Endothelial cell of umbilical vein (primary cell): ENCODE results near the gene TNFRSF12A. TPM values are rescaled to one million over a fixed set of nuclear protein-coding genes. Genes with fewer than 3 reads are reported as not detected.

Experiments used
- BruUV-seq: library from RNA; stranded (reverse); fragments of 400-500 nt; replicated peaks from 2 replicates; lab custom pipeline; 2021; lab: Mats Ljungman, UMichigan
- CTCF ChIA-PET: fragments of 300-600, 350-600 bp; sonication (Branson Sonifier 250); formaldehyde crosslinking; loops from one replicate; lab custom pipeline; 2021; ENCODE audit warnings: antibody characterized with exemption, inconsistent platforms; lab: Charles Lee
- POLR2A ChIA-PET: fragments of 300-600, 350-600 bp; sonication (Branson Sonifier 250); formaldehyde crosslinking; loops from one replicate; lab custom pipeline; 2021; ENCODE audit warnings: antibody characterized with exemption, inconsistent platforms; lab: Charles Lee
- DNase-seq: peaks from one replicate; pipeline ENCODE4 v3.0.0-alpha.2; 2011; ENCODE audit warnings: low read depth, low spot score
- FAIRE-seq: peaks from 2 replicates; lab custom pipeline; 2011; peaks lifted over from hg19 to GRCh38; lab: Jason Lieb, UNC
- H2AFZ ChIP-seq: 2 replicates; pipeline ENCODE4 v1.6.0; 2012; ENCODE audit warnings: low read depth, low read length, control low read depth, inconsistent platforms
- H3K27ac ChIP-seq: 2 replicates; pipeline ENCODE4 v1.5.1; 2011; ENCODE audit warnings: low read depth, mild to moderate bottlenecking, control low read depth, low read length, moderate library complexity; ENCODE audit not compliant: insufficient read depth
- H3K27me3 ChIP-seq, 2 experiments: 2 replicates each; pipeline versions ENCODE4 v1.6.0 to v1.6.1; 2011; ENCODE audit warnings: low read length in 2 of 2, mixed read lengths in 1 of 2; ENCODE audit not compliant: control insufficient read depth in 2 of 2, insufficient read depth in 2 of 2
- H3K36me3 ChIP-seq, 2 experiments: 2 replicates in 1 of 2; 3 replicates in 1 of 2; pipeline ENCODE4 v1.5.1; 2011; ENCODE audit warnings: low read length in 2 of 2, mild to moderate bottlenecking in 1 of 2, moderate library complexity in 1 of 2; ENCODE audit not compliant: control insufficient read depth in 2 of 2, insufficient read depth in 2 of 2; ENCODE audit errors: extremely low read depth in 1 of 2
- H3K4me1 ChIP-seq: 3 replicates; pipeline ENCODE4 v1.5.1; 2011; ENCODE audit warnings: mild to moderate bottlenecking, low read length; ENCODE audit not compliant: control insufficient read depth, insufficient read depth; ENCODE audit errors: extremely low read depth
- H3K4me2 ChIP-seq: 2 replicates; pipeline ENCODE4 v1.6.1; 2011; ENCODE audit warnings: low read length, control low read depth, mixed read lengths; ENCODE audit not compliant: insufficient read depth
- H3K4me3 ChIP-seq, 3 experiments: fragments of 200-600 bp in 1 of 3; sonication (generic), shearing (Covaris generic) in 1 of 3; replicated peaks in 1 of 3; 2 replicates each; pipeline ENCODE4 v1.5.1; 2011 to 2016; ENCODE audit warnings: control low read depth in 3 of 3, low read length in 3 of 3, mild to moderate bottlenecking in 2 of 3, inconsistent platforms in 1 of 3, low read depth in 1 of 3, moderate library complexity in 1 of 3; ENCODE audit not compliant: insufficient read depth in 1 of 3
- H3K79me2 ChIP-seq: 2 replicates; pipeline ENCODE4 v1.6.0; 2012; ENCODE audit warnings: low read length, inconsistent platforms; ENCODE audit not compliant: control insufficient read depth, insufficient read depth
- H3K9ac ChIP-seq: replicated peaks from 2 replicates; pipeline ENCODE3; 2011; ENCODE audit warnings: low read length, control low read depth; ENCODE audit not compliant: insufficient read depth; ENCODE audit errors: extremely low read depth
- H3K9me1 ChIP-seq: replicated peaks from 3 replicates; pipeline ENCODE4 v1.6.0; 2011; ENCODE audit warnings: mild to moderate bottlenecking, low read length; ENCODE audit not compliant: control insufficient read depth, insufficient read depth; ENCODE audit errors: extremely low read depth
- H3K9me3 ChIP-seq: replicated peaks from 2 replicates; pipeline ENCODE4 v1.5.1; 2012; ENCODE audit warnings: low read length, inconsistent platforms; ENCODE audit not compliant: control insufficient read depth, insufficient read depth
- H4K20me1 ChIP-seq: replicated peaks from 2 replicates; pipeline ENCODE3; 2011; ENCODE audit warnings: mild to moderate bottlenecking, low read length; ENCODE audit not compliant: control insufficient read depth, insufficient read depth; ENCODE audit errors: extremely low read depth
- CTCF ChIP-seq, 2 donors: IDR thresholded peaks; 1 replicate in 1 of 2; 2 replicates in 1 of 2; pipeline ENCODE4 v1.5.1; 2011; ENCODE audit warnings: low read length in 2 of 2, mild to moderate bottlenecking in 2 of 2, moderate library complexity in 2 of 2, control low read depth in 1 of 2, inconsistent platforms in 1 of 2, low read depth in 1 of 2; ENCODE audit not compliant: insufficient read depth in 1 of 2; ENCODE audit errors: extremely low read depth in 1 of 2
- EZH2 ChIP-seq: IDR thresholded peaks from 2 replicates; pipeline ENCODE4 v1.6.1; 2012; ENCODE audit warnings: borderline replicate concordance, low read depth, mild to moderate bottlenecking, moderate library complexity, low read length, inconsistent platforms; ENCODE audit not compliant: severe bottlenecking
- FOS ChIP-seq: IDR thresholded peaks from 2 replicates; pipeline ENCODE4 v1.6.1; 2011; ENCODE audit warnings: mild to moderate bottlenecking, low read length, moderate library complexity, borderline replicate concordance; ENCODE audit not compliant: insufficient read depth
- GATA2 ChIP-seq: IDR thresholded peaks from 2 replicates; pipeline ENCODE4 v1.7.0; 2011; ENCODE audit warnings: low read depth, mild to moderate bottlenecking, moderate library complexity, mixed read lengths, low read length; ENCODE audit not compliant: insufficient read length, insufficient read depth
- JUN ChIP-seq: IDR thresholded peaks from 2 replicates; pipeline ENCODE4 v1.6.1; 2011; ENCODE audit warnings: borderline replicate concordance, low read depth; ENCODE audit not compliant: insufficient read length, insufficient read depth
- MAX ChIP-seq: IDR thresholded peaks from 2 replicates; pipeline ENCODE4 v1.6.1; 2011; ENCODE audit not compliant: insufficient read depth, insufficient read length
- MYC ChIP-seq: IDR thresholded peaks from one replicate; pipeline ENCODE4 v1.6.1; 2011; ENCODE audit warnings: mild to moderate bottlenecking, low read depth, low read length
- POLR2A ChIP-seq: IDR thresholded peaks from 2 replicates; pipeline ENCODE4 v1.6.1; 2012; ENCODE audit warnings: low read depth, mild to moderate bottlenecking, control low read depth, low read length
- POLR2AphosphoS5 ChIP-seq: IDR thresholded peaks from 2 replicates; pipeline ENCODE4 v1.6.1; 2012; ENCODE audit warnings: low read depth, mild to moderate bottlenecking, control low read depth, low read length, moderate library complexity; ENCODE audit not compliant: insufficient read depth
- dilution Hi-C: fragments of 300-500 bp; cut with MboI; formaldehyde crosslinking; loops from one replicate; pipeline ENCODE4 v1.15.0; 2019; ENCODE audit warnings: low sequenced_read_pairs; ENCODE audit not compliant: extremely low pct_ligation_motif_present
- intact Hi-C: fragments of 100-400 bp; cut with micrococcal nuclease; formaldehyde crosslinking; loops from one replicate; pipeline ENCODE4 v1.10.0; 2022
- polyA plus RNA-seq, 4 experiments: library from polyadenylated mRNA; depleted of rRNA in 3 of 4; stranded (reverse) in 3 of 4; unstranded in 1 of 4; fragments of >200 nt; gene quantifications; 2 replicates each; pipeline versions ENCODE4 v1.2.1 to v1.2.3, GENCODE V29; 2011 to 2012; ENCODE audit warnings: missing spikeins in 1 of 4
- total RNA-seq: library from RNA; stranded (reverse); gene quantifications from 2 replicates; pipeline ENCODE4 v1.2.3, GENCODE V29; 2021

The TNFRSF12A gene
- total and polyA plus RNA-seq, 2 donors (not counting 3 experiments of a cell fraction or from before 2014, with no cell fraction given), result 162 to 187 TPM

- peaks cover 18% of the 10 kb centered on the region for H3K4me1 ChIP-seq
- no TSS peak for BruUV-seq
- no peaks in the 10 kb centered on the region for H4K20me1 ChIP-seq
- H3K4me3 ChIP-seq, result peak overlapping the region; percentile 45 to 61 (median 53)
- no peaks in the 10 kb centered on the region for H3K9me3 ChIP-seq
- H3K9ac ChIP-seq, result peak overlapping the region; percentile 90
- DNase-seq, result peak; percentile 93
- peaks cover 2% of the 10 kb centered on the region for H3K79me2 ChIP-seq
- peak; percentile 95 for FAIRE-seq
- peak overlapping the region; percentile 83 for H3K4me2 ChIP-seq
- peaks cover 0 to 9% of the 10 kb centered on the region in 2 experiments for H3K36me3 ChIP-seq
- no peaks in the 10 kb centered on the region for H3K27me3 ChIP-seq
- H3K27ac ChIP-seq, result peak overlapping the region; percentile 98
- peak; percentile 99 for TF ChIP-seq FOS
- TF ChIP-seq JUN, result peak; percentile 90
- TF ChIP-seq MYC, result no peak
- TF ChIP-seq GATA2, result no peak
- no peak for TF ChIP-seq CTCF (IDR thresholded peaks at IDR 0.05; ENCODE audit: extremely low read depth in 1 of 2, insufficient read depth in 1 of 2, low read depth in 1 of 2, low read length in 2 of 2)
- no peak for TF ChIP-seq POLR2A
- peak; percentile 82 for TF ChIP-seq POLR2AphosphoS5
- no peak for TF ChIP-seq EZH2
- TF ChIP-seq MAX, result no peak
- POLR2A ChIA-PET, result interaction anchor here (1.4 kb wide), 1 partner anchor 112 kb away, joined by 3 read pairs; the partner anchor contains the start of gene ZNF213
- CTCF ChIA-PET, result interaction anchor here (1.4 to 6.1 kb wide), 4 partner anchors 8 to 107 kb away, joined by 6 to 52 read pairs (median 9); no protein-coding TSS in a partner anchor
- no peak overlapping the region for H2AFZ ChIP-seq
- H3K9me1 ChIP-seq, result no peaks in the 10 kb centered on the region
- dilution Hi-C loops, result no loop called here
- intact Hi-C loops, result no loop called here
These were observed 2.1 kb downstream of the TNFRSF12A start for GRCh38 chr16:3022208-3022683.
